Measurements from ENCODE around the gene FAAH.

Gene FAAH

DNA sequence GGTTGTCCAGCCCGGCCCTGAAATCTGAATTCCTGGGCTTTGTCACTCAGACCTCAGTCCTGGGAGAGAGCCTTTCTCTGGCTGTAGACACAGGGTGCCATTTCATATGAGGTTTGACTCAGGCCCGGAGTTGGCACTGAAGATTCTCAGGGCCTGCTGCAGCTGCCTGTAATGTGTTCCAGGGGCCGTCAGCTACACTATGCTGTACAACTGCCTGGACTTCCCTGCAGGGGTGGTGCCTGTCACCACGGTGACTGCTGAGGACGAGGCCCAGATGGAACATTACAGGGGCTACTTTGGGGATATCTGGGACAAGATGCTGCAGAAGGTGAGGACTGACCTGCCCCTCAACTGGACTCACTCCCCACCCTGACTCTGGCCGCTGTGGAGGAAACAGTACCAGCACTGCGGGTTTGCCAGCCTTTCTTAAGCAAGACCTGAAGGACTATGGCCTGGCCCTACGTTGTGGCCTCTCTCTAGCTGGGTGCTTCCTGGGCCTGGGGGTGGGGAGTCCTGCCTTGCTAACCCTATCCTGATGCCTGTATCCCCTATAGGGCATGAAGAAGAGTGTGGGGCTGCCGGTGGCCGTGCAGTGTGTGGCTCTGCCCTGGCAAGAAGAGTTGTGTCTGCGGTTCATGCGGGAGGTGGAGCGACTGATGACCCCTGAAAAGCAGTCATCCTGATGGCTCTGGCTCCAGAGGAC lies 18.9 kb downstream of the FAAH start:
- no peak overlapping the region for H3K4me3 ChIP-seq (replicated peaks; ENCODE audit: insufficient read depth, low read length)
- TF ChIP-seq POLR2AphosphoS5 (IDR thresholded peaks at IDR 0.05; ENCODE audit: low read depth) (no peak), SPI1 (IDR thresholded peaks at IDR 0.05; ENCODE audit: borderline replicate concordance, low read depth) (no peak), GABPA (IDR thresholded peaks at IDR 0.05; ENCODE audit: low read depth) (no peak)
- TF ChIP-seq, protein P1, sequence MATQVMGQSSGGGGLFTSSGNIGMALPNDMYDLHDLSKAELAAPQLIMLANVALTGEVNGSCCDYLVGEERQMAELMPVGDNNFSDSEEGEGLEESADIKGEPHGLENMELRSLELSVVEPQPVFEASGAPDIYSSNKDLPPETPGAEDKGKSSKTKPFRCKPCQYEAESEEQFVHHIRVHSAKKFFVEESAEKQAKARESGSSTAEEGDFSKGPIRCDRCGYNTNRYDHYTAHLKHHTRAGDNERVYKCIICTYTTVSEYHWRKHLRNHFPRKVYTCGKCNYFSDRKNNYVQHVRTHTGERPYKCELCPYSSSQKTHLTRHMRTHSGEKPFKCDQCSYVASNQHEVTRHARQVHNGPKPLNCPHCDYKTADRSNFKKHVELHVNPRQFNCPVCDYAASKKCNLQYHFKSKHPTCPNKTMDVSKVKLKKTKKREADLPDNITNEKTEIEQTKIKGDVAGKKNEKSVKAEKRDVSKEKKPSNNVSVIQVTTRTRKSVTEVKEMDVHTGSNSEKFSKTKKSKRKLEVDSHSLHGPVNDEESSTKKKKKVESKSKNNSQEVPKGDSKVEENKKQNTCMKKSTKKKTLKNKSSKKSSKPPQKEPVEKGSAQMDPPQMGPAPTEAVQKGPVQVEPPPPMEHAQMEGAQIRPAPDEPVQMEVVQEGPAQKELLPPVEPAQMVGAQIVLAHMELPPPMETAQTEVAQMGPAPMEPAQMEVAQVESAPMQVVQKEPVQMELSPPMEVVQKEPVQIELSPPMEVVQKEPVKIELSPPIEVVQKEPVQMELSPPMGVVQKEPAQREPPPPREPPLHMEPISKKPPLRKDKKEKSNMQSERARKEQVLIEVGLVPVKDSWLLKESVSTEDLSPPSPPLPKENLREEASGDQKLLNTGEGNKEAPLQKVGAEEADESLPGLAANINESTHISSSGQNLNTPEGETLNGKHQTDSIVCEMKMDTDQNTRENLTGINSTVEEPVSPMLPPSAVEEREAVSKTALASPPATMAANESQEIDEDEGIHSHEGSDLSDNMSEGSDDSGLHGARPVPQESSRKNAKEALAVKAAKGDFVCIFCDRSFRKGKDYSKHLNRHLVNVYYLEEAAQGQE (IDR thresholded peaks at IDR 0.05; ENCODE audit: insufficient replicate concordance, low read depth) = no peak
- TF ChIP-seq, protein P2, sequence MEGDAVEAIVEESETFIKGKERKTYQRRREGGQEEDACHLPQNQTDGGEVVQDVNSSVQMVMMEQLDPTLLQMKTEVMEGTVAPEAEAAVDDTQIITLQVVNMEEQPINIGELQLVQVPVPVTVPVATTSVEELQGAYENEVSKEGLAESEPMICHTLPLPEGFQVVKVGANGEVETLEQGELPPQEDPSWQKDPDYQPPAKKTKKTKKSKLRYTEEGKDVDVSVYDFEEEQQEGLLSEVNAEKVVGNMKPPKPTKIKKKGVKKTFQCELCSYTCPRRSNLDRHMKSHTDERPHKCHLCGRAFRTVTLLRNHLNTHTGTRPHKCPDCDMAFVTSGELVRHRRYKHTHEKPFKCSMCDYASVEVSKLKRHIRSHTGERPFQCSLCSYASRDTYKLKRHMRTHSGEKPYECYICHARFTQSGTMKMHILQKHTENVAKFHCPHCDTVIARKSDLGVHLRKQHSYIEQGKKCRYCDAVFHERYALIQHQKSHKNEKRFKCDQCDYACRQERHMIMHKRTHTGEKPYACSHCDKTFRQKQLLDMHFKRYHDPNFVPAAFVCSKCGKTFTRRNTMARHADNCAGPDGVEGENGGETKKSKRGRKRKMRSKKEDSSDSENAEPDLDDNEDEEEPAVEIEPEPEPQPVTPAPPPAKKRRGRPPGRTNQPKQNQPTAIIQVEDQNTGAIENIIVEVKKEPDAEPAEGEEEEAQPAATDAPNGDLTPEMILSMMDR (IDR thresholded peaks at IDR 0.05; ENCODE audit: insufficient read depth, low read length) = no peak

DNA sequence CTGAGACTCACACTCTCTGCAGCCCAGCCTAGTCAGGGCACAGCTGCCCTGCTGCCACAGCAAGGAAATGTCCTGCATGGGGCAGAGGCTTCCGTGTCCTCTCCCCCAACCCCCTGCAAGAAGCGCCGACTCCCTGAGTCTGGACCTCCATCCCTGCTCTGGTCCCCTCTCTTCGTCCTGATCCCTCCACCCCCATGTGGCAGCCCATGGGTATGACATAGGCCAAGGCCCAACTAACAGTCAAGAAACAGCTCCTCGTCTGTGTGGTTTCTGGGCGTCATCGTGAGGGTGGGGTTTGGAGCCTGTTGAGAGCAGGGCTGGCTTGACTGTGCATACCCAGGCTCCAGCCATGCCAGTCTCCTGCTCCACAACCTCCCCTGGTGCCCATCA lies 19.5 kb downstream of the FAAH start:
- Histone ChIP-seq H3K4me3 (replicated peaks; ENCODE audit: insufficient read depth, low read length) (no peak overlapping the region), H3K27me3 (ENCODE audit: insufficient read depth, poor library complexity, severe bottlenecking) (no peaks in the 10 kb centered on the region), H3K27ac (replicated peaks) (no peak overlapping the region)
- DNase-seq (ENCODE audit: low read depth in 1 of 2, low spot score in 1 of 2) = peak in 1 of 2 experiments; percentile 48
- TF ChIP-seq, protein P2 (IDR thresholded peaks at IDR 0.05; ENCODE audit: insufficient read depth, low read length) = peak; percentile 43
- TF ChIP-seq, protein P1 (IDR thresholded peaks at IDR 0.05; ENCODE audit: insufficient replicate concordance, low read depth) = no peak

More for the DNA sequence above, 18.9 kb downstream of the FAAH start:
- no peak for DNase-seq (ENCODE audit: low read depth in 1 of 2, low spot score in 1 of 2)
- Histone ChIP-seq H3K27ac (replicated peaks) (no peak overlapping the region), H3K27me3 (ENCODE audit: insufficient read depth, poor library complexity, severe bottlenecking) (no peaks in the 10 kb centered on the region)

DNA sequence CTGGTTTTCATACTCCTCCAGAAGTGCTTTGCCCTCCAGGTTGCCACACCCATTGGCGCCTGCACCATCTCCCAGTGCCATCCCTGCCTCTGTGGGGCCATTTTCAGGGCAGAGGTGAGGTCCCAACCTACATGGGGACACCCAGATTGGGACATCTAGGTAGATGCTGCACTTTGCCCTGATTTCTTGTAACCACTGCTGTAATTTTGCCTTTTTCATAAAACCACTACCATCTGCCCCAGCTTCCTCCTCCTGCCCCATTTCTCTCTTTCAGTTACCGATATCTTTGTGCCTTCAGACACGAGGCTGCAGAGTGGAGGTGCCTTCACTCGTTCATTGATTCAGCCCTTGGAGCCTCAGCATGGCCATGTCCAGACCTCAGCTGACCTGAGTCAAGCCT lies 21.4 kb downstream of the FAAH start:
- H3K27ac ChIP-seq (replicated peaks) = no peak overlapping the region
- no peaks in the 10 kb centered on the region for H3K27me3 ChIP-seq (ENCODE audit: insufficient read depth, poor library complexity, severe bottlenecking)
- no peak for TF ChIP-seq GABPA (IDR thresholded peaks at IDR 0.05; ENCODE audit: low read depth)
- TF ChIP-seq POLR2AphosphoS5 (IDR thresholded peaks at IDR 0.05; ENCODE audit: low read depth) = no peak
- TF ChIP-seq, protein P2 (IDR thresholded peaks at IDR 0.05; ENCODE audit: insufficient read depth, low read length) = no peak
- no peak for TF ChIP-seq SPI1 (IDR thresholded peaks at IDR 0.05; ENCODE audit: borderline replicate concordance, low read depth)
- TF ChIP-seq, protein P1 (IDR thresholded peaks at IDR 0.05; ENCODE audit: insufficient replicate concordance, low read depth) = no peak
- no peak overlapping the region for H3K4me3 ChIP-seq (replicated peaks; ENCODE audit: insufficient read depth, low read length)
- DNase-seq (ENCODE audit: low read depth in 1 of 2, low spot score in 1 of 2) = peak in 1 of 2 experiments; percentile 7

Data from HL-60 (cell line).